Muscle of leg (tissue), 16 donors: Measurements from ENCODE around the gene RSF1. TPM values are rescaled to one million over a fixed set of nuclear protein-coding genes. Genes with fewer than 3 reads are reported as not detected.
"Not testable (repeated sequence)": the region's sequence is repeated elsewhere in the genome, so short reads cannot be mapped to it uniquely, and the experiment has no call there.

ENCODE experiments used
- DNase-seq: peaks from one replicate; pipeline ENCODE4 v3.0.0; 2013
- H3K27ac ChIP-seq: one replicate; pipeline ENCODE4 v1.5.1; 2013; ENCODE audit warnings: mild to moderate bottlenecking, low read length, control low read depth
- H3K27me3 ChIP-seq: one replicate; pipeline ENCODE4 v1.6.1; 2013; ENCODE audit warnings: low read length; ENCODE audit not compliant: control insufficient read depth, insufficient read depth
- H3K36me3 ChIP-seq: one replicate; pipeline ENCODE4 v1.6.1; 2013; ENCODE audit warnings: low read length; ENCODE audit not compliant: control insufficient read depth, insufficient read depth
- H3K4me1 ChIP-seq: one replicate; pipeline ENCODE4 v1.6.1; 2013; ENCODE audit warnings: low read length; ENCODE audit not compliant: control insufficient read depth, insufficient read depth
- H3K4me3 ChIP-seq: one replicate; pipeline ENCODE4 v1.5.1; 2013; ENCODE audit warnings: low read length, control low read depth
- H3K9me3 ChIP-seq: replicated peaks from 2 replicates; pipeline ENCODE4 v1.6.1; 2013; ENCODE audit warnings: low read depth, low read length; ENCODE audit not compliant: control insufficient read depth
- WGBS: methylation state at CpG from one replicate; pipeline ENCODE4 v1.1.5; 2013; ENCODE audit warnings: missing lambda C conversion rate; ENCODE audit not compliant: insufficient coverage; 5-methylcytosine and 5-hydroxymethylcytosine counted together
- long read RNA-seq, 11 donors: transcript quantifications; one replicate each; lab custom pipeline, GENCODE V29; 2026
- polyA plus RNA-seq, 8 donors: library from polyadenylated mRNA; unstranded; fragments of 120-200 nt; gene quantifications; one replicate each; pipeline versions ENCODE4 v1.2.1 to v1.2.3, GENCODE V29; 2013; ENCODE audit warnings: inconsistent platforms in 1 of 8, low replicate concordance in 1 of 8; ENCODE audit not compliant: insufficient read length in 8 of 8, insufficient read depth in 1 of 8
- total RNA-seq: library from RNA; stranded (reverse); fragments of 120-200 nt; gene quantifications from one replicate; pipeline ENCODE4 v1.2.4, GENCODE V29; 2013

RSF1 gene, protein sequence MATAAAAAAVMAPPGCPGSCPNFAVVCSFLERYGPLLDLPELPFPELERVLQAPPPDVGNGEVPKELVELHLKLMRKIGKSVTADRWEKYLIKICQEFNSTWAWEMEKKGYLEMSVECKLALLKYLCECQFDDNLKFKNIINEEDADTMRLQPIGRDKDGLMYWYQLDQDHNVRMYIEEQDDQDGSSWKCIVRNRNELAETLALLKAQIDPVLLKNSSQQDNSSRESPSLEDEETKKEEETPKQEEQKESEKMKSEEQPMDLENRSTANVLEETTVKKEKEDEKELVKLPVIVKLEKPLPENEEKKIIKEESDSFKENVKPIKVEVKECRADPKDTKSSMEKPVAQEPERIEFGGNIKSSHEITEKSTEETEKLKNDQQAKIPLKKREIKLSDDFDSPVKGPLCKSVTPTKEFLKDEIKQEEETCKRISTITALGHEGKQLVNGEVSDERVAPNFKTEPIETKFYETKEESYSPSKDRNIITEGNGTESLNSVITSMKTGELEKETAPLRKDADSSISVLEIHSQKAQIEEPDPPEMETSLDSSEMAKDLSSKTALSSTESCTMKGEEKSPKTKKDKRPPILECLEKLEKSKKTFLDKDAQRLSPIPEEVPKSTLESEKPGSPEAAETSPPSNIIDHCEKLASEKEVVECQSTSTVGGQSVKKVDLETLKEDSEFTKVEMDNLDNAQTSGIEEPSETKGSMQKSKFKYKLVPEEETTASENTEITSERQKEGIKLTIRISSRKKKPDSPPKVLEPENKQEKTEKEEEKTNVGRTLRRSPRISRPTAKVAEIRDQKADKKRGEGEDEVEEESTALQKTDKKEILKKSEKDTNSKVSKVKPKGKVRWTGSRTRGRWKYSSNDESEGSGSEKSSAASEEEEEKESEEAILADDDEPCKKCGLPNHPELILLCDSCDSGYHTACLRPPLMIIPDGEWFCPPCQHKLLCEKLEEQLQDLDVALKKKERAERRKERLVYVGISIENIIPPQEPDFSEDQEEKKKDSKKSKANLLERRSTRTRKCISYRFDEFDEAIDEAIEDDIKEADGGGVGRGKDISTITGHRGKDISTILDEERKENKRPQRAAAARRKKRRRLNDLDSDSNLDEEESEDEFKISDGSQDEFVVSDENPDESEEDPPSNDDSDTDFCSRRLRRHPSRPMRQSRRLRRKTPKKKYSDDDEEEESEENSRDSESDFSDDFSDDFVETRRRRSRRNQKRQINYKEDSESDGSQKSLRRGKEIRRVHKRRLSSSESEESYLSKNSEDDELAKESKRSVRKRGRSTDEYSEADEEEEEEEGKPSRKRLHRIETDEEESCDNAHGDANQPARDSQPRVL (N-terminal part only)
- total RNA-seq (36.9 TPM), polyA plus RNA-seq (10 to 100 TPM; 25.8 to 46.1 (median 37.3) TPM)
- long read RNA-seq, donor 1, full-length matches to known transcripts: 11 of 11 reads
- long read RNA-seq, donor 1, partial matches to known transcripts: 0 of 11 reads
- long read RNA-seq, donor 1, other reads (novel, unspliced or antisense): 0 of 11 reads
- long read RNA-seq, donor 2: 0 reads
- long read RNA-seq, donor 3, partial matches to known transcripts: 0 of 2 reads
- long read RNA-seq, donor 3, other reads (novel, unspliced or antisense): 0 of 2 reads
- long read RNA-seq, donor 4, partial matches to known transcripts: 0 of 3 reads
- long read RNA-seq, donor 4, other reads (novel, unspliced or antisense): 0 of 3 reads
- long read RNA-seq, donor 5, full-length matches to known transcripts: 14 of 19 reads
- long read RNA-seq, donor 5, partial matches to known transcripts: 5 of 19 reads
- long read RNA-seq, donor 5, other reads (novel, unspliced or antisense): 0 of 19 reads
- long read RNA-seq, donor 6, partial matches to known transcripts: 0 of 3 reads
- long read RNA-seq, donor 6, other reads (novel, unspliced or antisense): 0 of 3 reads
- long read RNA-seq, donor 7, transcript RSF1-206 (6 exons, 2,107 nt): major isoform, 6 of 7 reads
- long read RNA-seq, donor 7, partial matches to known transcripts: 0 of 7 reads
- long read RNA-seq, donor 7, other reads (novel, unspliced or antisense): 0 of 7 reads
- long read RNA-seq, donor 8, transcript RSF1-206 (6 exons, 2,107 nt): major isoform, 5 of 6 reads
- long read RNA-seq, donor 8, partial matches to known transcripts: 0 of 6 reads
- long read RNA-seq, donor 8, other reads (novel, unspliced or antisense): 0 of 6 reads
- long read RNA-seq, donor 9, full-length matches to known transcripts: 8 of 8 reads
- long read RNA-seq, donor 9, partial matches to known transcripts: 0 of 8 reads
- long read RNA-seq, donor 9, other reads (novel, unspliced or antisense): 0 of 8 reads
- long read RNA-seq, donor 10, transcript RSF1-206 (6 exons, 2,107 nt): major isoform, 7 of 20 reads
- long read RNA-seq, donor 10, partial matches to known transcripts: 11 of 20 reads
- long read RNA-seq, donor 10, other reads (novel, unspliced or antisense): 0 of 20 reads
- long read RNA-seq, donor 11, partial matches to known transcripts: 5 of 40 reads
- long read RNA-seq, donor 11, other reads (novel, unspliced or antisense): 30 of 40 reads

DNA sequence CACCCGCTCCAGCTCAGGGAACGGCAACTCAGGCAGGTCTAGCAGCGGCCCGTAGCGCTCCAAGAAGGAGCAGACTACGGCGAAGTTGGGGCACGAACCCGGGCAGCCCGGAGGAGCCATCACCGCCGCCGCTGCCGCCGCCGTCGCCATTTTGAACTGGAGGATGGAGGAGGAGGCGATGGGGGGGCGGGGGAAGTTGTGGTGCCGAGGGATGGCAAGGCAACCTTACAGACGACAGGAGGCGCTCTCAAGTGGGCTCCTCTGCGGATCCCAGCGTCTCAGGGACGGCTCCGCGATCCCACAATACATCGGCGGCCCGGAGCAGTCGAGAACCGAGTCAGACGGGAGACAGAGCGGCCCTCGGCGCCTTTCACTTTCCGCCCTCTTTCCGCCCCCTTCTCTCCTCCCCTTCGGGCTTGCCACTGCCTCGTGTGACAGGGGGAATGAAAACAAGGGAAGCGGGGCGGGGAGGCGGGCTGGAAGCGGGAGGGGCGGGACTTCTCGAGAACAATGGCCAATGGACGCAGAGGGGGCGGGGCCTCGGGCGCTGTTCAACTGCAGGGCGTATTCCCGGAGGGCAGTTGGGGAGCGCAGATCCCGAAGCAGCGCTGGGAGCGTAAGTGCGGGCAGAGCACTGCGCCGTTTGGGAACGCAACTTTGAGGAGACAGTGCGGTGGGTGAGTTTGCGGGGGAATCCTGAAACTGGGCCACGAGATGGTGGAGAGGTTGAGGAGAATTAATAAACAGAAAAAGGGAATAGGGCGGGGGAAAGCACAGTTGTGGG, at the start of gene RSF1, which contains the start of gene AAMDC:
TSS of gene RSF1 (minus strand) at position 158 of the 784 bp plus-strand sequence. CDS start at position 150, 8 bp downstream.
TSS of gene AAMDC (plus strand) at position 580 of the 784 bp plus-strand sequence. CDS start 21,353 bp downstream, outside the sequence.
- no peaks in the 10 kb centered on the region for H3K36me3 ChIP-seq
- no peaks in the 10 kb centered on the region for H3K9me3 ChIP-seq
- H3K4me1 ChIP-seq: peaks cover 11% of the 10 kb centered on the region
- peak within 1 kb of the TSS; percentile 97 for H3K27ac ChIP-seq
- DNase-seq: peak; percentile 100
- no peaks in the 10 kb centered on the region for H3K27me3 ChIP-seq
- peak within 1 kb of the TSS; percentile 99 for H3K4me3 ChIP-seq
- WGBS: under 1% methylated on average over 49 of the region's 64 CpGs

- Histone ChIP-seq H3K27ac (no peak overlapping the region), H3K36me3 (peaks cover 17% of the 10 kb centered on the region)
- 100% methylated on average over 3 of the region's 4 CpGs for WGBS
Observed at GRCh38 chr11:77868744-77869143, 48.2 kb upstream of the RSF1 start.

GRCh38 chr11:77866336-77866735, 45.8 kb upstream of the RSF1 start:
- H3K27ac ChIP-seq: no peak overlapping the region
- no peak overlapping the region for H3K4me3 ChIP-seq
- H3K9me3 ChIP-seq: no peaks in the 10 kb centered on the region
- WGBS: no CpG with 5 or more reads among the region's 1 CpG
- peaks cover 7% of the 10 kb centered on the region for H3K36me3 ChIP-seq
- DNase-seq: no peak
- no peaks in the 10 kb centered on the region for H3K4me1 ChIP-seq
- H3K27me3 ChIP-seq: no peaks in the 10 kb centered on the region

More at GRCh38 chr11:77868744-77869143, 48.2 kb upstream of the RSF1 start:
- Histone ChIP-seq H3K4me3 (no peak overlapping the region), H3K4me1 (no peaks in the 10 kb centered on the region), H3K9me3 (no peaks in the 10 kb centered on the region), H3K27me3 (no peaks in the 10 kb centered on the region)
- DNase-seq: no peak

GRCh38 chr11:77865805-77866204, 45.3 kb upstream of the RSF1 start:
- Histone ChIP-seq H3K4me1 (no peaks in the 10 kb centered on the region), H3K4me3 (no peak overlapping the region), H3K9me3 (no peaks in the 10 kb centered on the region), H3K27ac (no peak overlapping the region), H3K27me3 (no peaks in the 10 kb centered on the region), H3K36me3 (peaks cover 5% of the 10 kb centered on the region)
- DNase-seq: no peak
- WGBS: 80% methylated on average over 1 of the region's 1 CpG

DNA sequence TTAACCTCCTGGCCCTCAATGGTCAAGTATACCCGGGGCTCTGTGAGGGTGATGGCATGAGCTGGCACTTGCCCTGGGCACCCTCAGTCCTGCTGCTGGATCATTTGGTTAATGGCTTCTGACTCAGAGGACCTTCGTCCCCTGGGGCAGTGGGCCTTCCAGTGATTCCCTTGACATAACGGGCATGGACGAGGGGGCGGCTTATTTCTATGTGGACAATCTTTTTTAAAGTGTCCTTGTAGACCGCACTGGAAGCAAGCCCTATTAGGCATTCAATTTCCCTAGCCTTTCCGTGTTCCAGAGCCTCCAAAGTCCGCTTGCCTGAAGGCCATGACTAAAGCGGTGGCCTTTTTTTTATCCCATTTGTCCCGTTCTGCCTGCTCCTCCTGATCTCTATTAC, 40.9 kb upstream of the RSF1 start:
- H3K27ac ChIP-seq, DNase-seq, H3K4me3 ChIP-seq, H3K9me3 ChIP-seq, H3K4me1 ChIP-seq, H3K27me3 ChIP-seq, H3K36me3 ChIP-seq: not testable (repeated sequence)
- 95% methylated on average over 8 of the region's 10 CpGs for WGBS

DNA sequence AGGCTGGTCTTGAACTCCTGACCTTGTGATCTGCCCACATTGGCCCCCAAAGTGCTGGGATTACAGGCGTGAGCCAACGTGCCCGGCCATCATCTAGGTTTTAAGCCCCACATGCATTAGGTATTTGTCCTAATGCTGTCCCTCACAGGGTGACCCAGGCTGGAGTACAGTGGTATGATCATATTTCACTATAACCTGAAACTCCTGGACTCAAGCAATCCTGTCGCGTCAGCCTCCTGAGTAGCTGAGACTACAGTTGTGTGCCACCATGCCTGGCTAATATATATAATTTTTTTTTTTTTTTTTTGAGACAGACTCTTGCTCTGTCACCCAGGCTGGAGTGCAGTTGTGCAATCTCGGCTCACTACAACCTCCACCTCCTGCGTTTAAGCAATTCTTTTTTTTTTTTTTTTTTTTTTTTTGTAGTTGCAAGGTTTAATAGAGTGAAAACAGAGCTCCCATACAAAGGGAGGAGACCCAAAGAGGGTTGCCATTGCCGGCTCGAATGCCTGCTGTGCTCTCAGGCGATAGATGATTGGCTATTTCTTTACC, 37.5 kb upstream of the RSF1 start:
- 90% methylated on average over 2 of the region's 10 CpGs for WGBS
- not testable (repeated sequence) for H3K9me3 ChIP-seq, H3K4me3 ChIP-seq, H3K4me1 ChIP-seq, H3K27me3 ChIP-seq, DNase-seq, H3K27ac ChIP-seq
- H3K36me3 ChIP-seq: peaks cover 22% of the 10 kb centered on the region

DNA sequence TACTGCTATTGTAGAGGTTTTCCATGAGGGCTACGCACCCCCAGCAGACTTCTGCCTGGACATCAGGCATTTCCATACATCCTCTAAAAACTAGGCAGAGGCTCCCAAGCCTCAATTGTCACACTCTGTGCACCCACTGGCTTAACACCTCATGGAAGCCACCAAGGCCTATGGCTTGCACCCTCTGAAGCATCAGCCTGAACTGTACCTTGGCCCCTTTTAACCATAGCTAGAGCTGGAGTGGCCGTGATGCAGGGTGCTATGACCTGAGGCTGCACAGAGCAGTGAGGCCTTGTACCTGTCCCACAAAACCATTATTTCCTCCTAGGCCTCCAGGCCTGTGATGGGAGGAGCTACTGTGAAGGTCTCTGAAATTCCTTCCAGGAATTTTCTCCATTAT, 34.3 kb upstream of the RSF1 start:
- WGBS: 100% methylated on average over 1 of the region's 2 CpGs
- peaks cover 24% of the 10 kb centered on the region for H3K36me3 ChIP-seq
- peaks cover 8% of the 10 kb centered on the region for H3K9me3 ChIP-seq
- DNase-seq: no peak
- no peaks in the 10 kb centered on the region for H3K27me3 ChIP-seq
- no peaks in the 10 kb centered on the region for H3K4me1 ChIP-seq
- H3K27ac ChIP-seq: no peak overlapping the region
- H3K4me3 ChIP-seq: no peak overlapping the region
